DOHH2 (cell line): Measurements from ENCODE around the gene OTOF.

ENCODE experiments used
- CTCF ChIP-seq: fragments of 200-600 bp; sonication (generic); IDR thresholded peaks from one replicate; pipeline ENCODE4 v1.5.1; 2014; ENCODE audit warnings: antibody characterized with exemption, mild to moderate bottlenecking, low read depth, low read length; ENCODE audit not compliant: poor library complexity, severe bottlenecking
- EZH2phosphoT487 ChIP-seq: fragments of 200-600 bp; sonication (generic); IDR thresholded peaks from 2 replicates; pipeline ENCODE4 v1.6.1; 2017; ENCODE audit warnings: borderline replicate concordance, mild to moderate bottlenecking, antibody characterized with exemption, low read length, moderate library complexity, mixed read lengths

GRCh38 chr2:26464390-26465265 is 13.3 kb downstream of the OTOF start:
- TF ChIP-seq CTCF (no peak), EZH2phosphoT487 (no peak)
